ENCODE results near the gene ZNF626.

DNA sequence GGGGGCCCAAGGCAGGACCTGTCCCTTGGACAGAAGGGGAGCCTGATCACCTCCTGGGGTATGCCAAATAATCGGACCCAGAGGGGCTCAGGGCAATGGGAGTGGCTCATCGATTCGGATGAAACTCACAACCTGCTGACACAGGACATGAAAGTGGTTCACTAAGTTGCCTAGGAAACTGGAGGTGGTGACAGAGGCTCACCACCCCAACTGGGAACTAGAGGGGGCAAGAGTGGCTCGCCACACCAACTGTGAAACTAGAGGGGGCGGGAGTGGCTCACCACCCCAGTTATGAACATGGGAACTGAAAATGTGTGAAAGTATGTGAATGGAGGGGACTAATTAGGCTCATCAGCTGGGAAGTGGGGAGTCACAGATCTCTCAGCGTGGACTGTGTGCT lies 49.5 kb downstream of the ZNF626 start:
- TF ChIP-seq POLR2A (IDR thresholded peaks at IDR 0.05; ENCODE audit: low read length), result no peak
- no peak for TF ChIP-seq GATA1 (IDR thresholded peaks at IDR 0.05; ENCODE audit: low read depth, low read length)

All from erythroblast (primary cell).